PC-3 (cell line): ENCODE measurements around the gene MACROD2. TPM values are rescaled to one million over a fixed set of nuclear protein-coding genes. Genes with fewer than 3 reads are reported as not detected.

Experiments
- ATAC-seq: fragments of 200-7000 bp; cut with Tn5 transposase; 2 replicates; pipeline ENCODE4 v1.9.1; 2020; ENCODE audit warnings: mild to moderate bottlenecking, moderate library complexity
- BruUV-seq: library from RNA; stranded (reverse); fragments of 400-500 nt; replicated peaks from 2 replicates; lab custom pipeline; 2021; lab: Mats Ljungman, UMichigan
- CTCF ChIA-PET: fragments of 300-600 bp; sonication (Branson Sonifier 250); formaldehyde crosslinking; loops from one replicate; lab custom pipeline; 2022; ENCODE audit warnings: antibody characterized with exemption; lab: Charles Lee
- POLR2A ChIA-PET: fragments of 300-600 bp; sonication (Branson Sonifier 250); formaldehyde crosslinking; loops from one replicate; lab custom pipeline; 2022; ENCODE audit warnings: antibody characterized with exemption; ENCODE audit not compliant: unreplicated experiment; lab: Charles Lee
- DNase-seq: peaks from one replicate; pipeline ENCODE4 v3.0.0-alpha.2; 2015
- H2AFZ ChIP-seq: fragments of 300-600 bp; sonication (generic); 2 replicates; pipeline ENCODE4 v1.6.0; 2016; ENCODE audit warnings: antibody characterized with exemption, low read length
- H3F3A ChIP-seq: fragments of 300-600 bp; sonication (generic); one replicate; pipeline ENCODE4 v1.6.0; 2017; ENCODE audit warnings: antibody characterized with exemption, low read length, control low read depth, mild to moderate bottlenecking; ENCODE audit not compliant: unreplicated experiment
- H3K27ac ChIP-seq: fragments of 300-600 bp; sonication (generic); 2 replicates; pipeline ENCODE4 v1.5.1; 2016; ENCODE audit warnings: mild to moderate bottlenecking, low read length
- H3K27me3 ChIP-seq: fragments of 300-600 bp; sonication (generic); 2 replicates; pipeline ENCODE4 v1.6.1; 2016; ENCODE audit warnings: low read length, mixed read lengths
- H3K36me3 ChIP-seq: fragments of 300-600 bp; sonication (generic); 2 replicates; pipeline ENCODE4 v1.6.1; 2016; ENCODE audit warnings: low read depth, mixed run types, low read length, mixed read lengths
- H3K4me1 ChIP-seq: fragments of 300-600 bp; sonication (generic); 2 replicates; pipeline ENCODE4 v1.5.1; 2016; ENCODE audit warnings: low read length; ENCODE audit not compliant: insufficient read depth
- H3K4me2 ChIP-seq: fragments of 300-600 bp; sonication (generic); 2 replicates; pipeline ENCODE4 v1.6.0; 2016; ENCODE audit warnings: low read length
- H3K4me3 ChIP-seq: fragments of 300-600 bp; sonication (generic); 2 replicates; pipeline ENCODE4 v1.5.1; 2016; ENCODE audit warnings: mild to moderate bottlenecking, low read length, mixed read lengths
- H3K79me2 ChIP-seq: fragments of 300-600 bp; sonication (generic); 2 replicates; pipeline ENCODE4 v1.6.1; 2017; ENCODE audit warnings: low read length, mixed read lengths
- H3K9ac ChIP-seq: fragments of 300-600 bp; sonication (generic); 2 replicates; pipeline ENCODE4 v1.6.0; 2016; ENCODE audit warnings: mild to moderate bottlenecking, low read length
- H3K9me2 ChIP-seq: fragments of 300-600 bp; sonication (generic); replicated peaks from 2 replicates; pipeline ENCODE4 v1.6.1; 2016; ENCODE audit warnings: mixed run types, low read length, mixed read lengths
- H3K9me3 ChIP-seq: fragments of 300-600 bp; sonication (generic); 2 replicates; pipeline ENCODE4 v1.6.1; 2016; ENCODE audit warnings: low read length, mixed read lengths
- H4K20me1 ChIP-seq: fragments of 300-600 bp; sonication (generic); 2 replicates; pipeline ENCODE4 v1.6.1; 2016; ENCODE audit warnings: low read length, mixed read lengths
- CTCF ChIP-seq: fragments of 300-600 bp; sonication (generic); conservative IDR thresholded peaks from 2 replicates; pipeline ENCODE4 v1.5.1; 2017; ENCODE audit warnings: antibody characterized with exemption, low read depth, mild to moderate bottlenecking, low read length
- EZH2 ChIP-seq: fragments of 300-600 bp; sonication (generic); IDR thresholded peaks from one replicate; pipeline ENCODE4 v1.6.1; 2017; ENCODE audit warnings: antibody characterized with exemption, mild to moderate bottlenecking, low read length; ENCODE audit not compliant: unreplicated experiment
- EZH2phosphoT487 ChIP-seq: fragments of 300-600 bp; sonication (generic); IDR thresholded peaks from 2 replicates; pipeline ENCODE4 v1.6.1; 2018; ENCODE audit warnings: mild to moderate bottlenecking, antibody characterized with exemption, low read length, borderline replicate concordance
- intact Hi-C: fragments of 100-400 bp; cut with micrococcal nuclease; formaldehyde crosslinking; loops from 2 replicates; pipeline ENCODE4 v1.9.0; 2023
- total RNA-seq: library from RNA; depleted of rRNA; stranded (reverse); fragments of >200 nt; gene quantifications from 2 replicates; pipeline ENCODE4 v1.2.3, GENCODE V29; 2014

MACROD2 gene
- total RNA-seq, 1 experiment from 2014 or later = 3.1 TPM

GRCh38 chr20:15162079-15162647 lies 1166.8 kb downstream of the MACROD2 start:
- Histone ChIP-seq H3K27me3 (no peaks in the 10 kb centered on the region), H3K27ac (no peak overlapping the region), H3K4me3 (no peak overlapping the region), H2AFZ (no peak overlapping the region), H3K9ac (no peak overlapping the region), H4K20me1 (no peaks in the 10 kb centered on the region), H3K9me3 (peaks cover 8% of the 10 kb centered on the region; the same call in 1 of the 2 replicates), H3F3A (no peaks in the 10 kb centered on the region), H3K4me1 (peaks cover 2% of the 10 kb centered on the region; the same call in 1 of the 2 replicates), H3K9me2 (no peaks in the 10 kb centered on the region), H3K79me2 (no peaks in the 10 kb centered on the region), H3K4me2 (0 out of 2 replicates have a peak overlapping the region, but pooled peaks have one; percentile 7), H3K36me3 (no peaks in the 10 kb centered on the region)
- DNase-seq = no peak
- TF ChIP-seq CTCF = no peak
- no peak for TF ChIP-seq EZH2phosphoT487
- no peak for TF ChIP-seq EZH2
- POLR2A ChIA-PET = no interaction called here
- CTCF ChIA-PET = no interaction called here
- ATAC-seq = no peak
- intact Hi-C loops = no loop called here
- no TSS peak for BruUV-seq

GRCh38 chr20:15163632-15164031 lies 1168.3 kb downstream of the MACROD2 start:
- POLR2A ChIA-PET = interaction anchor here (0.6 kb wide), 1 partner anchor 1041 kb away, joined by 5 read pairs; no protein-coding TSS in a partner anchor
- no peak for TF ChIP-seq CTCF
- TF ChIP-seq EZH2 = no peak
- no peak for TF ChIP-seq EZH2phosphoT487
- Histone ChIP-seq H3F3A (no peaks in the 10 kb centered on the region), H4K20me1 (no peaks in the 10 kb centered on the region), H3K4me1 (peaks cover 2% of the 10 kb centered on the region; the same call in 1 of the 2 replicates), H3K27me3 (no peaks in the 10 kb centered on the region), H3K4me2 (no peak overlapping the region), H3K27ac (peak overlapping the region; percentile 11), H3K9me2 (no peaks in the 10 kb centered on the region), H3K4me3 (no peak overlapping the region), H3K9ac (no peak overlapping the region), H3K9me3 (peaks cover 8% of the 10 kb centered on the region; the same call in 1 of the 2 replicates), H3K79me2 (no peaks in the 10 kb centered on the region), H2AFZ (no peak overlapping the region), H3K36me3 (no peaks in the 10 kb centered on the region)
- DNase-seq (peak; percentile 63), ATAC-seq (peak; percentile 81)
- intact Hi-C loops = no loop called here
- CTCF ChIA-PET = no interaction called here
- no TSS peak for BruUV-seq

- H3K9me3 ChIP-seq = peaks cover 8% of the 10 kb centered on the region; the same call in 1 of the 2 replicates
- intact Hi-C loops = no loop called here
- no peak overlapping the region for H3K4me3 ChIP-seq
- H3K9ac ChIP-seq = no peak overlapping the region
- POLR2A ChIA-PET = no interaction called here
- no peak for TF ChIP-seq CTCF
- no peak overlapping the region for H2AFZ ChIP-seq
- no peaks in the 10 kb centered on the region for H3K9me2 ChIP-seq
- H3K36me3 ChIP-seq = no peaks in the 10 kb centered on the region
- ATAC-seq = no peak
- no peak overlapping the region for H3K27ac ChIP-seq
- H3K79me2 ChIP-seq = no peaks in the 10 kb centered on the region
- no TSS peak for BruUV-seq
- no peak overlapping the region for H3K4me2 ChIP-seq
- DNase-seq = no peak
- H3F3A ChIP-seq = no peaks in the 10 kb centered on the region
- peaks cover 2% of the 10 kb centered on the region; the same call in 1 of the 2 replicates for H3K4me1 ChIP-seq
- H4K20me1 ChIP-seq = no peaks in the 10 kb centered on the region
- H3K27me3 ChIP-seq = no peaks in the 10 kb centered on the region
- CTCF ChIA-PET = no interaction called here
Observed at GRCh38 chr20:15164726-15165125, 1169.4 kb downstream of the MACROD2 start.
